Endometrial microvascular endothelial cells (primary cell): ENCODE data around the gene APMAP. TPM values are rescaled to one million over a fixed set of nuclear protein-coding genes. Genes with fewer than 3 reads are reported as not detected.

ENCODE experiments used
- in situ Hi-C: cut with HindIII; loops from 2 replicates; pipeline ENCODE4 v1.10.0; 2017; ENCODE audit warnings: low sequenced_read_pairs, low pct_unique_long_range_greater_than_20kb; ENCODE audit errors: inconsistent ontology term
- total RNA-seq: library from RNA; depleted of rRNA; stranded (reverse); fragments of >200 nt; gene quantifications from one replicate; pipeline ENCODE4 v1.2.3, GENCODE V29; 2015; ENCODE audit errors: inconsistent ontology term

Gene APMAP
- total RNA-seq, 1 donor from 2014 or later, result 135 TPM

- in situ Hi-C loops, result no loop called here
These were observed 14.0 kb downstream of the APMAP start for GRCh38 chr20:24978513-24978912.

- in situ Hi-C loops, result no loop called here
These were observed 14.8 kb downstream of the APMAP start for GRCh38 chr20:24977797-24978196.

- in situ Hi-C loops, result no loop called here
These were observed 15.2 kb downstream of the APMAP start for GRCh38 chr20:24977336-24977735.

GRCh38 chr20:24972341-24972740, 20.2 kb downstream of the APMAP start:
- in situ Hi-C loops, result no loop called here

- in situ Hi-C loops, result no loop called here
These were observed 21.0 kb downstream of the APMAP start for GRCh38 chr20:24971376-24972101.

- in situ Hi-C loops, result no loop called here
These were observed 21.8 kb downstream of the APMAP start for GRCh38 chr20:24970754-24971153.

GRCh38 chr20:24970030-24970553, 22.5 kb downstream of the APMAP start:
- in situ Hi-C loops, result no loop called here

- in situ Hi-C loops, result no loop called here
These were observed 23.1 kb downstream of the APMAP start for GRCh38 chr20:24969186-24970029.

GRCh38 chr20:24968278-24968800, 24.2 kb downstream of the APMAP start:
- in situ Hi-C loops, result no loop called here

- in situ Hi-C loops, result no loop called here
These were observed 26.1 kb downstream of the APMAP start for GRCh38 chr20:24966317-24967012.

GRCh38 chr20:24965065-24965919, 27.3 kb downstream of the APMAP start:
- in situ Hi-C loops, result no loop called here

GRCh38 chr20:24964506-24964840, 28.1 kb downstream of the APMAP start:
- in situ Hi-C loops, result no loop called here

- in situ Hi-C loops, result no loop called here
These were observed 28.7 kb downstream of the APMAP start for GRCh38 chr20:24963672-24964505.

- in situ Hi-C loops, result no loop called here
These were observed 30.0 kb downstream of the APMAP start for GRCh38 chr20:24962510-24962909.

GRCh38 chr20:24962182-24962492, 30.4 kb downstream of the APMAP start:
- in situ Hi-C loops, result no loop called here

GRCh38 chr20:24961384-24962181, 31.0 kb downstream of the APMAP start:
- in situ Hi-C loops, result no loop called here

GRCh38 chr20:24960861-24961260, 31.7 kb downstream of the APMAP start:
- in situ Hi-C loops, result no loop called here
